IMR-90 (cell line): Measurements from ENCODE around the gene DDT. TPM values are rescaled to one million over a fixed set of nuclear protein-coding genes. Genes with fewer than 3 reads are reported as not detected.

Source experiments
- ATAC-seq: fragments of 200-7000 bp; cut with Tn5 transposase; 2 replicates; pipeline ENCODE4 v1.9.1; 2020; ENCODE audit warnings: low read depth, mild to moderate bottlenecking, moderate library complexity
- BruUV-seq: library from RNA; stranded (reverse); fragments of 400-500 nt; replicated peaks from 2 replicates; lab custom pipeline; 2021; lab: Mats Ljungman, UMichigan
- CTCF ChIA-PET: fragments of 300-600 bp; formaldehyde crosslinking; extraction: SDS; loops from one replicate; lab custom pipeline; 2021; ENCODE audit warnings: antibody characterized with exemption; lab: Yijun Ruan, JAX
- POLR2A ChIA-PET: fragments of 300-600 bp; sonication (Branson Sonifier 250); formaldehyde crosslinking; loops from one replicate; lab custom pipeline; 2022; ENCODE audit warnings: antibody characterized with exemption; ENCODE audit not compliant: unreplicated experiment; lab: Charles Lee
- DNase-seq: peaks from one replicate; pipeline ENCODE4 v3.0.0; 2013
- H2AFZ ChIP-seq: replicated peaks from 2 replicates; pipeline ENCODE3; 2013; ENCODE audit warnings: low read length, mild to moderate bottlenecking; ENCODE audit not compliant: poor library complexity
- H2AK5ac ChIP-seq: 2 replicates; pipeline ENCODE4 v1.6.1; 2013; ENCODE audit warnings: low read depth, low read length, inconsistent platforms
- H2AK9ac ChIP-seq: replicated peaks from 2 replicates; pipeline ENCODE3; 2013; ENCODE audit warnings: mild to moderate bottlenecking, low read depth, low read length, moderate library complexity; ENCODE audit not compliant: poor library complexity
- H2BK120ac ChIP-seq: 2 replicates; pipeline ENCODE4 v1.6.1; 2013; ENCODE audit warnings: low read depth, low read length, inconsistent platforms
- H2BK15ac ChIP-seq: 3 replicates; pipeline ENCODE4 v1.6.1; 2013; ENCODE audit warnings: low read depth, low read length, inconsistent platforms
- H2BK20ac ChIP-seq: 2 replicates; pipeline ENCODE4 v1.6.1; 2013; ENCODE audit warnings: low read depth, mild to moderate bottlenecking, inconsistent platforms, low read length, moderate library complexity
- H2BK5ac ChIP-seq: 2 replicates; pipeline ENCODE4 v1.6.1; 2013; ENCODE audit warnings: mild to moderate bottlenecking, low read depth, low read length, inconsistent platforms; ENCODE audit not compliant: poor library complexity, severe bottlenecking
- H3K14ac ChIP-seq: replicated peaks from 2 replicates; pipeline ENCODE4 v1.6.1; 2013; ENCODE audit warnings: low read depth, low read length, inconsistent platforms
- H3K18ac ChIP-seq: 2 replicates; pipeline ENCODE4 v1.6.1; 2013; ENCODE audit warnings: low read depth, low read length, control low read depth
- H3K23ac ChIP-seq: 2 replicates; pipeline ENCODE4 v1.6.1; 2013; ENCODE audit warnings: low read depth, low read length, inconsistent platforms
- H3K27ac ChIP-seq: 2 replicates; pipeline ENCODE4 v1.5.1; 2013; ENCODE audit warnings: mild to moderate bottlenecking, control low read depth, low read length; ENCODE audit not compliant: insufficient read depth
- H3K27me3 ChIP-seq: 2 replicates; pipeline ENCODE4 v1.6.1; 2013; ENCODE audit warnings: low read length; ENCODE audit not compliant: control insufficient read depth, insufficient read depth
- H3K36me3 ChIP-seq: 2 replicates; pipeline ENCODE4 v1.6.1; 2013; ENCODE audit warnings: low read length, mixed read lengths; ENCODE audit not compliant: control insufficient read depth, insufficient read depth
- H3K4ac ChIP-seq: 2 replicates; pipeline ENCODE4 v1.6.1; 2013; ENCODE audit warnings: low read depth, low read length, inconsistent platforms
- H3K4me1 ChIP-seq: 2 replicates; pipeline ENCODE4 v1.6.1; 2013; ENCODE audit warnings: low read length, mixed read lengths; ENCODE audit not compliant: control insufficient read depth, insufficient read depth
- H3K4me2 ChIP-seq: 2 replicates; pipeline ENCODE4 v1.6.1; 2013; ENCODE audit warnings: low read depth, mild to moderate bottlenecking, control low read depth, low read length, moderate library complexity
- H3K4me3 ChIP-seq: 2 replicates; pipeline ENCODE4 v1.5.1; 2013; ENCODE audit warnings: low read depth, mild to moderate bottlenecking, control low read depth, low read length, moderate library complexity; ENCODE audit not compliant: insufficient read depth
- H3K56ac ChIP-seq: 2 replicates; pipeline ENCODE4 v1.6.1; 2013; ENCODE audit warnings: low read length, inconsistent platforms; ENCODE audit not compliant: insufficient read depth; ENCODE audit errors: extremely low read depth
- H3K79me1 ChIP-seq, 2 experiments: 2 replicates each; pipeline ENCODE4 v1.6.1; 2013; ENCODE audit warnings: low read length in 2 of 2, inconsistent platforms in 1 of 2, low read depth in 1 of 2
- H3K9ac ChIP-seq: 2 replicates; pipeline ENCODE4 v1.6.1; 2013; ENCODE audit warnings: low read depth, low read length, control low read depth
- H3K9me1 ChIP-seq: 2 replicates; pipeline ENCODE4 v1.6.1; 2013; ENCODE audit warnings: low read length, inconsistent platforms; ENCODE audit not compliant: insufficient read depth
- H3K9me3 ChIP-seq: 2 replicates; pipeline ENCODE4 v1.6.1; 2013; ENCODE audit warnings: low read length; ENCODE audit not compliant: control insufficient read depth, insufficient read depth
- H4K20me1 ChIP-seq: 2 replicates; pipeline ENCODE4 v1.6.1; 2013; ENCODE audit warnings: low read length, inconsistent platforms; ENCODE audit not compliant: insufficient read depth
- H4K5ac ChIP-seq: 2 replicates; pipeline ENCODE4 v1.6.1; 2013; ENCODE audit warnings: mild to moderate bottlenecking, low read depth, low read length, control low read depth
- H4K8ac ChIP-seq, 2 experiments: 2 replicates each; pipeline ENCODE4 v1.6.1; 2013; ENCODE audit warnings: low read depth in 2 of 2, low read length in 2 of 2, control low read depth in 1 of 2, inconsistent platforms in 1 of 2
- H4K91ac ChIP-seq: 2 replicates; pipeline ENCODE4 v1.6.1; 2013; ENCODE audit warnings: low read depth, low read length, inconsistent platforms; ENCODE audit not compliant: insufficient read depth
- BHLHE40 ChIP-seq: fragments of 150-350 bp; IDR thresholded peaks from 2 replicates; pipeline ENCODE4 v1.6.1; 2016; ENCODE audit warnings: mild to moderate bottlenecking, low read depth, low read length
- CEBPB ChIP-seq: IDR thresholded peaks from 2 replicates; pipeline ENCODE4 v1.6.1; 2012; ENCODE audit warnings: low read depth, low read length, improper control_type of control experiment
- FOS ChIP-seq: fragments of 150-350 bp; IDR thresholded peaks from 2 replicates; pipeline ENCODE4 v1.6.1; 2016; ENCODE audit warnings: low read depth, low read length
- MAFK ChIP-seq: IDR thresholded peaks from 2 replicates; pipeline ENCODE4 v1.6.1; 2012; ENCODE audit warnings: low read depth, low read length, improper control_type of control experiment
- MXI1 ChIP-seq: IDR thresholded peaks from 2 replicates; pipeline ENCODE4 v1.6.1; 2012; ENCODE audit warnings: low read depth, mild to moderate bottlenecking, low read length, moderate library complexity, borderline replicate concordance
- RAD21 ChIP-seq: IDR thresholded peaks from 2 replicates; pipeline ENCODE4 v1.6.1; 2012; ENCODE audit warnings: low read length, improper control_type of control experiment
- RCOR1 ChIP-seq: IDR thresholded peaks from 2 replicates; pipeline ENCODE4 v1.6.1; 2012; ENCODE audit warnings: mild to moderate bottlenecking, low read length, improper control_type of control experiment; ENCODE audit not compliant: insufficient replicate concordance
- RFX5 ChIP-seq: IDR thresholded peaks from 2 replicates; pipeline ENCODE4 v1.8.0; 2012; ENCODE audit warnings: low read depth, mild to moderate bottlenecking, low read length, moderate library complexity
- SMC3 ChIP-seq: fragments of 150-350 bp; IDR thresholded peaks from 2 replicates; pipeline ENCODE4 v1.6.1; 2016; ENCODE audit warnings: low read depth, mild to moderate bottlenecking, antibody characterized with exemption, low read length, moderate library complexity
- WGBS, 2 experiments: methylation state at CpG; one replicate each; pipeline versions ENCODE4 v1.1.5 to v1.1.7; 2013; ENCODE audit warnings: missing lambda C conversion rate in 2 of 2; ENCODE audit not compliant: insufficient read length in 1 of 2; ENCODE audit errors: extremely low coverage in 2 of 2; 5-methylcytosine and 5-hydroxymethylcytosine counted together
- dilution Hi-C: fragments of 300-500 bp; cut with HindIII; formaldehyde crosslinking; loops from one replicate; pipeline ENCODE4 v1.14.3; 2018; ENCODE audit warnings: low sequenced_read_pairs; ENCODE audit not compliant: unreplicated experiment
- in situ Hi-C: fragments of 300-500 bp; cut with MboI; formaldehyde crosslinking; loops from 3 replicates; pipeline ENCODE4 v1.14.3; 2019; ENCODE audit warnings: low sequenced_read_pairs, inconsistent platforms, mixed read lengths
- intact Hi-C: fragments of 100-400 bp; cut with micrococcal nuclease; formaldehyde crosslinking; loops from 2 replicates; pipeline ENCODE4 v1.10.0; 2022
- polyA plus RNA-seq, 3 experiments: library from polyadenylated mRNA; depleted of rRNA; stranded (reverse); fragments of >200 nt; gene quantifications; 2 replicates each; pipeline ENCODE4 v1.2.3, GENCODE V29; 2012; ENCODE audit warnings: low replicate concordance in 1 of 3
- total RNA-seq: library from RNA; depleted of rRNA; stranded (reverse); fragments of >200 nt; gene quantifications from 2 replicates; pipeline ENCODE4 v1.2.3, GENCODE V29; 2012
- TF ChIP-seq, protein P1 (sequence below): conservative IDR thresholded peaks from 2 replicates; pipeline ENCODE4 v1.5.1; 2012; ENCODE audit warnings: mild to moderate bottlenecking, low read depth, low read length, improper control_type of control experiment

The DDT gene
- total and polyA plus RNA-seq, 2 of the 4 experiments (the other 2 are of a cell fraction), result 54.8 to 151 TPM

DNA sequence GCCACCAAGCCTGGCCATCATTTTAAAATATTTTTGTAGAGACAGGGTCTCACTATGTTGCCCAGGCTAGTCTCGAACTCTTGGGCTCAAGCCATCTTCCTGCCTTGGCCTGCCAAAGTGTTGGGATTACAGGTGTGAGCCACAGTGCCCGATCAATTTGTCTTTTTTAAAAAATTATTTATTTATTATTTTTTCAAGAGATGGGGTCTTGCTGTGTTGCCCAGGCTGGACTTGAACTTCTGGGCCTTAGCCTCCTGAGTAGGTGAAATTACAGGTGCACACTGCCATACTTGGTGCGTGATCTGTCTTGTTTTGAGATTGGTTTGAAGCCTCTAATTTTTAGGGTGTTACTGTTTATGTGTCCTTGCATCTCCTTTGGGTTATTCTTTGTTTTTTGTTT, 47.1 kb upstream of the DDT start:
- H3K27ac ChIP-seq, result no peak overlapping the region
- ATAC-seq (no peak), DNase-seq (no peak)
- H3K4me2 ChIP-seq, result no peak overlapping the region
- no peak overlapping the region for H3K4me3 ChIP-seq
- H3K9ac ChIP-seq, result no peak overlapping the region
- TF ChIP-seq CEBPB (no peak), RCOR1 (no peak), RFX5 (no peak), MXI1 (no peak), SMC3 (no peak), RAD21 (no peak), FOS (no peak), MAFK (no peak), BHLHE40 (no peak)
- TF ChIP-seq, protein P1, sequence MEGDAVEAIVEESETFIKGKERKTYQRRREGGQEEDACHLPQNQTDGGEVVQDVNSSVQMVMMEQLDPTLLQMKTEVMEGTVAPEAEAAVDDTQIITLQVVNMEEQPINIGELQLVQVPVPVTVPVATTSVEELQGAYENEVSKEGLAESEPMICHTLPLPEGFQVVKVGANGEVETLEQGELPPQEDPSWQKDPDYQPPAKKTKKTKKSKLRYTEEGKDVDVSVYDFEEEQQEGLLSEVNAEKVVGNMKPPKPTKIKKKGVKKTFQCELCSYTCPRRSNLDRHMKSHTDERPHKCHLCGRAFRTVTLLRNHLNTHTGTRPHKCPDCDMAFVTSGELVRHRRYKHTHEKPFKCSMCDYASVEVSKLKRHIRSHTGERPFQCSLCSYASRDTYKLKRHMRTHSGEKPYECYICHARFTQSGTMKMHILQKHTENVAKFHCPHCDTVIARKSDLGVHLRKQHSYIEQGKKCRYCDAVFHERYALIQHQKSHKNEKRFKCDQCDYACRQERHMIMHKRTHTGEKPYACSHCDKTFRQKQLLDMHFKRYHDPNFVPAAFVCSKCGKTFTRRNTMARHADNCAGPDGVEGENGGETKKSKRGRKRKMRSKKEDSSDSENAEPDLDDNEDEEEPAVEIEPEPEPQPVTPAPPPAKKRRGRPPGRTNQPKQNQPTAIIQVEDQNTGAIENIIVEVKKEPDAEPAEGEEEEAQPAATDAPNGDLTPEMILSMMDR, result no peak
- no peak overlapping the region for H4K8ac ChIP-seq
- H2AK5ac ChIP-seq, result no peak overlapping the region
- in situ Hi-C loops, result no loop called here
- H2BK5ac ChIP-seq, result no peak overlapping the region
- no peak overlapping the region for H2AK9ac ChIP-seq
- no peak overlapping the region for H3K14ac ChIP-seq
- CTCF ChIA-PET, result no interaction called here
- H4K5ac ChIP-seq, result no peak overlapping the region
- H3K23ac ChIP-seq, result no peak overlapping the region
- no peak overlapping the region for H3K4ac ChIP-seq
- H3K56ac ChIP-seq, result no peak overlapping the region
- H3K27me3 ChIP-seq, result no peaks in the 10 kb centered on the region
- H3K9me3 ChIP-seq, result no peaks in the 10 kb centered on the region
- H2AFZ ChIP-seq, result no peak overlapping the region
- peaks cover 4% of the 10 kb centered on the region; the same call in 1 of the 2 replicates for H4K20me1 ChIP-seq
- POLR2A ChIA-PET, result no interaction called here
- peaks cover 5% of the 10 kb centered on the region for H3K36me3 ChIP-seq
- peaks cover 3% of the 10 kb centered on the region; the same call in 1 of the 2 replicates for H3K9me1 ChIP-seq
- no peaks in the 10 kb centered on the region for H3K4me1 ChIP-seq
- no TSS peak for BruUV-seq
- H3K79me1 ChIP-seq, result peaks cover 20 to 47% of the 10 kb centered on the region in 2 experiments
- no peak overlapping the region for H2BK120ac ChIP-seq
- dilution Hi-C loops, result no loop called here
- no peak overlapping the region for H4K91ac ChIP-seq
- no peak overlapping the region for H3K18ac ChIP-seq
- H2BK20ac ChIP-seq, result no peak overlapping the region
- no CpG with 5 or more reads among the region's 3 CpGs for WGBS, 2 experiments
- intact Hi-C loops, result no loop called here
- H2BK15ac ChIP-seq, result no peak overlapping the region
